HG03439 (cell line): Measurements from ENCODE around the gene CCR1.

Experiments used
- ATAC-seq: cut with Tn5 transposase; IDR thresholded peaks from one replicate; pipeline ENCODE4 v1.9.1; 2021; ENCODE audit warnings: mild to moderate bottlenecking, moderate library complexity; ENCODE audit not compliant: unreplicated experiment

Gene CCR1

GRCh38 chr3:46208167-46208704, at the start of gene CCR1:
TSS of gene CCR1 (minus strand) at chr3:46208313. CDS start at chr3:46204313, 4,000 bp downstream.
- no peak for ATAC-seq

GRCh38 chr3:46252980-46253379, 44.9 kb upstream of the CCR1 start:
- ATAC-seq, result no peak

- ATAC-seq, result no peak
Measured at GRCh38 chr3:46245146-46245545, 37.0 kb upstream of the CCR1 start.

GRCh38 chr3:46243560-46243959, 35.4 kb upstream of the CCR1 start:
- ATAC-seq, result no peak

- no peak for ATAC-seq
Measured at GRCh38 chr3:46242120-46242519, 34.0 kb upstream of the CCR1 start, which contains the start of gene CCR3. TSS of gene CCR3 (plus strand) at chr3:46242460. CDS start at chr3:46265159, 22,699 bp downstream.

- no peak for ATAC-seq
Measured at GRCh38 chr3:46239952-46240351, 31.8 kb upstream of the CCR1 start.

- ATAC-seq, result no peak
Measured at GRCh38 chr3:46239301-46239938, 31.3 kb upstream of the CCR1 start.

- ATAC-seq, result no peak
Measured at GRCh38 chr3:46238386-46238785, 30.3 kb upstream of the CCR1 start.

GRCh38 chr3:46236294-46237054, 28.4 kb upstream of the CCR1 start:
- ATAC-seq, result no peak

- no peak for ATAC-seq
Measured at GRCh38 chr3:46235425-46235824, 27.3 kb upstream of the CCR1 start.

- ATAC-seq, result no peak
Measured at GRCh38 chr3:46233194-46233593, 25.1 kb upstream of the CCR1 start.

GRCh38 chr3:46231323-46231722, 23.2 kb upstream of the CCR1 start:
- ATAC-seq, result no peak

- no peak for ATAC-seq
Measured at GRCh38 chr3:46228260-46229242, 20.4 kb upstream of the CCR1 start.

- ATAC-seq, result no peak
Measured at GRCh38 chr3:46222435-46223161, 14.5 kb upstream of the CCR1 start.

GRCh38 chr3:46221938-46222337, 13.8 kb upstream of the CCR1 start:
- no peak for ATAC-seq

- ATAC-seq, result no peak
Measured at GRCh38 chr3:46221391-46221790, 13.3 kb upstream of the CCR1 start.

GRCh38 chr3:46218196-46218709, 10.1 kb upstream of the CCR1 start:
- ATAC-seq, result no peak

- ATAC-seq, result no peak
Measured at GRCh38 chr3:46215810-46216414, 7.8 kb upstream of the CCR1 start.

- ATAC-seq, result no peak
Measured at GRCh38 chr3:46214751-46215352, 6.7 kb upstream of the CCR1 start.
